ENCODE results near the gene ADTRP. TPM values are rescaled to one million over a fixed set of nuclear protein-coding genes. Genes with fewer than 3 reads are reported as not detected.

The ADTRP gene
- total and polyA plus RNA-seq, 2 of the 13 experiments (the other 11 are each of a cell fraction or from before 2014, with no cell fraction given), result not detected

DNA sequence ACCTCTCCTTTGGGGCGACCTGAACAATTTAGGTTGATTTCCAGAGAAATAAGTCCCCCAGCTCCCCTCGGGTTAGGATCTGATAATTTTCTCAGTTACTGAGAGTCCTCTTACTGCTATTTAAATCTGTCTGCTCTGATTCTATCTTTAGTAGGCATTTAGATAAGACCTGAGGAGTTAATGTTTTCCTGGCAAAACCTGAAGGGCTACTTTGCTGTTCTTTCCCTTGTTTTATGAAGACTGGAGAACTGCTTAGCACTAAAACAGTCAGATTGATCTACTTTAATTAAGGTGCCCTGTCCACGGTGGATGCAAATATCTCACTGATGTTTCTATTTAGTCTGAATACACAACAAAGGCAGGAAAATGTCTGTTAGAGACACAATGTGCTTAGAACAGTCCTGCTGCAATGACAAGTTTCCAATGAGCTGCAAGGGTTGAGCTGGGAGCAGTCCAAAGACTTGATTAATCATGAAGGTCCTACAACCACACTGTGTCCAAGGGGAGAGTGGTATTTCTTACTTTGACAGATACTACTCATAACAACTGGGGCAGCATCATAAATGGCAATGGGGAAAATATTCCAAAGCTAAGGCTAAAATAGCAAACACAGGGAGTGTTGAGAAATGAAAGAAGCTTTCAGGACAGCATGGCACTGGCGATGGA lies 15.7 kb downstream of the ADTRP start:
- Histone ChIP-seq H4K20me1 (ENCODE audit: insufficient read depth, low read length) (no peaks in the 10 kb centered on the region), H3K27me3 (ENCODE audit: control insufficient read depth in 1 of 2, insufficient read depth in 2 of 2, low read length in 2 of 2) (0 out of 5 replicates have a peak, but pooled peaks cover 0 to 1% of the 10 kb centered on the region in 2 experiments), H3K79me2 (ENCODE audit: insufficient read depth, low read length) (no peaks in the 10 kb centered on the region), H3K27ac (ENCODE audit: extremely low read length, insufficient read depth, low read length) (no peak overlapping the region), H2AFZ (ENCODE audit: low read length) (no peak overlapping the region), H3K9ac (ENCODE audit: insufficient read depth, low read depth, low read length) (no peak overlapping the region), H3K9me3 (ENCODE audit: low read length) (no peaks in the 10 kb centered on the region), H3K36me3 (replicated peaks in 1 of 2; ENCODE audit: control insufficient read depth in 1 of 2, insufficient read depth in 2 of 2, low read length in 2 of 2) (no peaks in the 10 kb centered on the region), H3K4me2 (ENCODE audit: low read depth, low read length) (no peak overlapping the region), H3K4me3 (replicated peaks in 1 of 3; ENCODE audit: insufficient read depth in 1 of 3, low read depth in 2 of 3, low read length in 3 of 3) (no peak overlapping the region), H3K4me1 (ENCODE audit: insufficient read depth, low read length) (peaks cover 5% of the 10 kb centered on the region; the same call in 1 of the 2 replicates)
- intact Hi-C loops (cut with micrococcal nuclease; ENCODE audit: unreplicated experiment), result no loop called here
- TF ChIP-seq CBX2 (IDR thresholded peaks at IDR 0.05; ENCODE audit: low read depth, low read length) (no peak), CBX2 (CRISPR knock-in tag; IDR thresholded peaks at IDR 0.05; ENCODE audit: low read depth) (no peak), ZSCAN9 (CRISPR knock-in tag; IDR thresholded peaks at IDR 0.05; ENCODE audit: borderline replicate concordance) (no peak), IKZF4 (CRISPR knock-in tag; IDR thresholded peaks at IDR 0.05; ENCODE audit: borderline replicate concordance, low read depth, not compliant biosample characterization) (no peak), ZNF367 (CRISPR knock-in tag; IDR thresholded peaks at IDR 0.05; ENCODE audit: borderline replicate concordance) (no peak), PLRG1 (conservative IDR thresholded peaks at IDR 0.05) (no peak), HDAC2 (CRISPR knock-in tag; IDR thresholded peaks at IDR 0.05) (no peak)
- TF ChIP-seq, protein P1, sequence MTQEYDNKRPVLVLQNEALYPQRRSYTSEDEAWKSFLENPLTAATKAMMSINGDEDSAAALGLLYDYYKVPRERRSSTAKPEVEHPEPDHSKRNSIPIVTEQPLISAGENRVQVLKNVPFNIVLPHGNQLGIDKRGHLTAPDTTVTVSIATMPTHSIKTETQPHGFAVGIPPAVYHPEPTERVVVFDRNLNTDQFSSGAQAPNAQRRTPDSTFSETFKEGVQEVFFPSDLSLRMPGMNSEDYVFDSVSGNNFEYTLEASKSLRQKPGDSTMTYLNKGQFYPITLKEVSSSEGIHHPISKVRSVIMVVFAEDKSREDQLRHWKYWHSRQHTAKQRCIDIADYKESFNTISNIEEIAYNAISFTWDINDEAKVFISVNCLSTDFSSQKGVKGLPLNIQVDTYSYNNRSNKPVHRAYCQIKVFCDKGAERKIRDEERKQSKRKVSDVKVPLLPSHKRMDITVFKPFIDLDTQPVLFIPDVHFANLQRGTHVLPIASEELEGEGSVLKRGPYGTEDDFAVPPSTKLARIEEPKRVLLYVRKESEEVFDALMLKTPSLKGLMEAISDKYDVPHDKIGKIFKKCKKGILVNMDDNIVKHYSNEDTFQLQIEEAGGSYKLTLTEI (CRISPR knock-in tag; conservative IDR thresholded peaks at IDR 0.05), result no peak
- TF ChIP-seq, protein P2, sequence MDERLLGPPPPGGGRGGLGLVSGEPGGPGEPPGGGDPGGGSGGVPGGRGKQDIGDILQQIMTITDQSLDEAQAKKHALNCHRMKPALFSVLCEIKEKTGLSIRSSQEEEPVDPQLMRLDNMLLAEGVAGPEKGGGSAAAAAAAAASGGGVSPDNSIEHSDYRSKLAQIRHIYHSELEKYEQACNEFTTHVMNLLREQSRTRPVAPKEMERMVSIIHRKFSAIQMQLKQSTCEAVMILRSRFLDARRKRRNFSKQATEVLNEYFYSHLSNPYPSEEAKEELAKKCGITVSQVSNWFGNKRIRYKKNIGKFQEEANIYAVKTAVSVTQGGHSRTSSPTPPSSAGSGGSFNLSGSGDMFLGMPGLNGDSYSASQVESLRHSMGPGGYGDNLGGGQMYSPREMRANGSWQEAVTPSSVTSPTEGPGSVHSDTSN (CRISPR knock-in tag; IDR thresholded peaks at IDR 0.05), result no peak
- WGBS (ENCODE audit: low lambda C conversion rate), result 4% methylated on average over 4 of the region's 4 CpGs
- in situ Hi-C loops (cut with HindIII; ENCODE audit: extremely low pct_ligation_motif_present, low pct_unique_long_range_greater_than_20kb), result no loop called here
- no peak for ATAC-seq
- no peak for FAIRE-seq
- CTCF ChIA-PET (ENCODE audit: low intra/inter-chr PET ratio, low total read pairs), result no interaction called here
- POLR2A ChIA-PET, result no interaction called here
- no TSS peak for BruUV-seq (replicated peaks)
- no peak for DNase-seq (ENCODE audit: low spot score)

Data from HepG2 (cell line).